GM18858 (cell line): ENCODE data around the gene FAM107B.
"Not testable (repeated sequence)": the region's sequence is repeated elsewhere in the genome, so short reads cannot be mapped to it uniquely, and the experiment has no call there.

Experiments
- ATAC-seq: cut with Tn5 transposase; IDR thresholded peaks from one replicate; pipeline ENCODE4 v1.9.1; 2021; ENCODE audit not compliant: unreplicated experiment

FAM107B gene

DNA sequence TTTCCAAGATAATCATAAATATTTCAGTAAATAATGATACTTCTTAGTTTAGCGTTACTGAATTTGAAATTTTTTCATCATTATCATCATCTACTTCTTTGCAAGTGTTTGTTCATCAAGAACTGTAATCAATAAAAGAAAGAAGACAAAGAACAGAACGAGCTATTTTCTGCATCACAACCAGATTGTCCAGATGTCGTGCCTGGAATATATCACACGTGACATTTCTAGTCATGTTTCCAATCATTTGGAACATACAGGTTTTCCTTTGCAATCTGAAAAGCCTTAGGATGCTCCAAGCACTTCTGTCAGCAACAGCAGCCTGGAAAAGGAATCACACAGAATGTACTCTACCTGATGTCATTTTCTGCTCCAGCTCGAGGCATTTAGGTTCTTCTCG, 107.4 kb downstream of the FAM107B start:
- no peak for ATAC-seq

DNA sequence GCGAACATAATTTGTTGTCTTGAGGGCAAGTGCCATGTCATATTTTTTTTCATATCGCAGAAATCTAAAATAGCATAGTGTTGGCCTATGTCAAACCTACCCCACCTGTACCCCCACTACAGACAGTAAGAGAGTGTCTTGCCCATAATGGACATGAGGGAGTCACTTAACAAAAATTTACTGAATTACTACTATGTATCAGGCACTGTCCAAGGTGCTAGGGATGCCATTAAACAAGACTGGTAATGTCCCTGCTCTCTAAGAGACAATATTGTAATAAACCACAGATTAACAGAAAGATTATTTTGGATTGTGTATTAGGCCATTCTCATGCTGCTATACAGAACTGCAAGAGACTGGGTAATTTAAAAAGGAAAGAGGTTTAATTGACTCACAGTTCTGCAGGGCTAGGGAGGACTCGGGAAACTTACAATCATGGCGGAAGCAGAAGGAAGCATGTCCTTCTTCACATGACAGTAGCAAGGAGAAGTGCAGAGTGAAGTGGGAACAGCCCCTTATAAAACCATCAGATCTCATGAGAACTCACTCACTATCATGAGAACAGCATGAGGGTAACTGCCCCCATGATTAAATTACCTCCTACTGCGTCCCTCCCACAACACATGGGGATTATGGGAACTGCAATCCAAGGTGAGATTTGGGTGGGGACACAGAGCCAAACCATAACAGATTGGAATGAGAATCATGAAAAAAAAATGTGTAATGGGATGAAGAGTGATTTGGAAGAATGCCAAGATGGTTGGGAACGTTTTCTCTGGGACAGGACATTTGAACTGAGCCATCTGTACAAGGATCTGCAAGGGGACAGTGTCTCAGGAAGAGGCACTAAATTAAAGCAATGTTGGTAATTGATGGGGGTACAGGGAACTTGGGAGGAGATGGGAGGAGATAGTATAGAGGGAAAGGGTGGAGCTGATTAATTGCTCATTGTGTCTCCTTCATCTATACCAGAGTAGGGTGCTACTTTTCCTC, 108.5 kb downstream of the FAM107B start:
- no peak for ATAC-seq

DNA sequence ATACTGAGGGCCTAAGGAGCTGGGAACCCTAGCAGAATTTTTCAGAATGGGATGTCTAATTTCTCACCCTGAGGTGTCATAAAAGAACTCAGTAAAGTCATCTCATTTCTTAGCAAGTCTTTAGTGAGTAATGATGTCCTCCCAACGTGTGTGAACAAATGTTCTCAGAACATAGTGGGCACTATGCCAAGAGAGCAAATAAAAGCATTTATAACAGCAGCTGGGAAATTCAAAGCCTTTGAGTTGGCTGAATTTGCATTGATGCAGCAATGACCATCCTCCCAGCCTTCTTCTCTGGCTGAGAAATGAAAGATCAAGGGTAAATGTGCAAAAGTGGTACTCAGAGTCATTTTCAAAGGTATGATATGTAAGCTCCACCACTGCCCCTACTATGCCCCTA, 109.4 kb downstream of the FAM107B start:
- ATAC-seq = no peak

DNA sequence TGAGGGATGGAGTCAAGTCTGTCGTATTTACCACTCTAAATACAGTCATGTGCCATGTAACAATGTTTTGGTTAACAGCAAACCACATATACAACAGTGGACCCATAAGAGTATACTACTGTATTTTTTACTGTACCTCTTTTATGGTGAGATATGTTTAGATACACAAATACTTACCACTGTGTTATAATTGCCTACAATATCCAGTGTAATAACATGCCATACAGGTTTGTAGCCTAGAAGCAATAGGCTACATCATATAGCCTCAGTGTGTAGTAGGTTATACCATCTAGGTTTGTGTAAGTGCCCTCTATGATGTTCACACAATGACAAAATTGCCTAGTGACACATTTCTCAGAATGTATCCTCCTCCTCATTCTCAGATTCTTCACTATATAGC, 110.4 kb downstream of the FAM107B start:
- no peak for ATAC-seq

DNA sequence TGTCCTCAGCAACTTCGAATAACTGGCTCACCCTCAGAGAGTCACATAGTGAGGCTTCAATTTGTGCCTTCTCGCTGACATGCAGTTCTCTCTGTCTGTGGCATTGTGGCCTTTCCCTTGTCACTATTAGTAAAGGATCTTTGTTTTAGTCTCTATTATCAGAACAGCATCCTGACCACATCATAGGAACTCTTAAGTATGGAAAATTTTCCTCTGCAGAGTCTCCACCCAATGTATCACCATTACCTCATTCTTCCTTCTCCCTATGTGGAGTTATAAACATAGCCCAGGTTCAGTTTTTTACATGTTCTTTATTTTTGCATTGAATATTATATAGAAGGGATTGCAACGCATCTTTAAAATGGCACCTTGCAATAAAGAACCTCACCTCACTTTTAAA, 112.9 kb downstream of the FAM107B start:
- ATAC-seq = no peak

DNA sequence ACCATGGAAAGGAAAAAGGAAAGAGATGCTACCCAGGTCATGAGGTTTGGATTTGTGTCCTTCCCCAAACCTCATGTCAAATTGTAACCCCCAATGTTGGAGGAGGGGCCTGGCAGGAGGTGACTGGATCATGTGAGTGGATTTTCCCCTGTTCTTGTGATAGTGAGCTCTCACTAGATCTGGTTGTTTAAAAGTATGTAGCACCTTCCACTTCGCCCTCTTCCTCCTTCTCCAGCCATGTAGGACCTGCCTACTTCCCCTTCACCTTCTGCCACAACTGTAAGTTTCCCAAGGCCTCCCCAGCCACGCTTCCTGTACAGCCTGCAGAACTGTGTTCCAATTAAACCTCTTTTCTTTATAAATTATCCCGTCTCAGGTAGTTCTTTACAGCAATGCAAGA, 113.9 kb downstream of the FAM107B start:
- no peak for ATAC-seq

DNA sequence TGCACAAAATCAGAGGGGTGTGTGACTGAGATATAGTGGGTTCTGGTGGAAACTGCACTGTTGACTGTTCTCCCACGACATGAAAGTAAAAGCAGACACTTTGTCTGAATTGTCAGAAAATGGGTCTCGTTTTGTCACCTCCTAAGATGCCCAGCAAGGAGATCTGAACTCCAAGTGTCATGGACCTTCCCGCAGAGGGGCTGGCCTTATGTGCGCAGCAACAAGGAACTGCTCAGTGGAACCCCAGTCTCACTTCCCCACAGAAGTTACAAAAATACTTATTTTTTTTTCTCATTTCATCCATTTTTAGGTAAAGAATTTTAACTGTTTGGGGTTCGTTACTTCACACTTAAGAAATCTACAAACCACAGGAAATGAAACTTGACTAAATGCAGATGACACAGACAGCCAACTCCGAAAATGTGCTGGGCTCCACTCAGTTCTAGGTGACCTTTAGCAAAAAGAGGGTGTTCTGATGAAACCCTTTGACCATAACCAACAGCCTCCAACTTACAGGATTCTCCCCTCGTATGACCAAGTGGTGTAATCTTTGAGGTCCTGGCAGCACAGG, 115.0 kb downstream of the FAM107B start:
- ATAC-seq = peak; percentile 82

DNA sequence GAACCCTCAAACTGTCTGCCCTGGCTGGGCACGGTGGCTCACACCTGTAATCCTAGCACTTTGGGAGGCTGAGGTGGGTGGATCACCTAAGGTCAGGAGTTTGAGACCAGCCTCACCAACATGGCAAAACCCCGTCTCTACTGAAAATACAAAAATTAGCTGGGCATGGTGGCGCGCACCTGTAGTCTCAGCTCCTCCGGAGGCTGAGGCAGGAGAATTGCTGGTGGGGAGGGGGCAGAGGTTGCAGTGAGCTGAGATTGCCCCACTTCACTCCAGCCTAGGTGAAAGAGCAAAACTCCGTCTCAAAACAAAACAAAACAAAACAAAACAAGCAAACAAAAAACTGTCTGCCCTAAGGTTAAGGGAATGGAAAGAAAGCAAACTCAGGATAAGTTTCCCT, 115.6 kb downstream of the FAM107B start:
- ATAC-seq = not testable (repeated sequence)

DNA sequence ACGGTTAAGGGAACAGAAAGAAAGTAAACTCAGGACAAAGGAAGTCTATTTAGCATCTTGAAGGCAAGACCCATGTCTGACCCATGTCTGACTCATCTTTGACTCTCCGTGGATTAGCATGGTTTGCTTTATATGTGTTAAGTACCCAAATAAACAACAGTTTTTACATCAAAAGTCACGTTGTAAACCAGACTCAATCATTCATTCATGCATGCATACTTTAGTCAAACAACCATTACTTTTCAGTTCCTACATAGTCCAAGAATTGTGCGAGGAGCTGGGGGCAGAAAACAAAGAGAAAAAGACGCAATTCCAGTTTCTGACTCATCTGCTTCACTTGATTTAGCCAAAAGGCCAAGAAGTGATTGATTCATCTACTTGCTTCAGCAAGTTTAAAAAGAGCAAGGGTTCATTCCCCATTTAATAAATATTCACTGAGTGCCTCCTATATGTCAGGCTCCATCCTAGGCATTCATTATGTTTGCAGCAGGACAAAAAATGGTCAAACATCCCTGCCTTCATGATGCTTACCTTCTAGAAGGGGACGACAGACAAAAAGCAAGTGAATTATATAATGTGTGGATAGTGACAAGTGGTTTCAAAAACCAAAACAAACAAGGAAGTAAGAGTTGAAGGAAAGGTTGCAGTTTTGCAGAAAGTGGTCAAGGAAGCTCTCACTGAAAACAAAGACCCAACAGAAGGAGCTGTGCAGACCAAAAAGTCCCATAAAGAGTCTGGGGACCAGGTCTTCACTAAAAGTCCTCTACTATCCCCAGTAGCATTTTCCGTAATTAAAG, 116.2 kb downstream of the FAM107B start:
- ATAC-seq = no peak

DNA sequence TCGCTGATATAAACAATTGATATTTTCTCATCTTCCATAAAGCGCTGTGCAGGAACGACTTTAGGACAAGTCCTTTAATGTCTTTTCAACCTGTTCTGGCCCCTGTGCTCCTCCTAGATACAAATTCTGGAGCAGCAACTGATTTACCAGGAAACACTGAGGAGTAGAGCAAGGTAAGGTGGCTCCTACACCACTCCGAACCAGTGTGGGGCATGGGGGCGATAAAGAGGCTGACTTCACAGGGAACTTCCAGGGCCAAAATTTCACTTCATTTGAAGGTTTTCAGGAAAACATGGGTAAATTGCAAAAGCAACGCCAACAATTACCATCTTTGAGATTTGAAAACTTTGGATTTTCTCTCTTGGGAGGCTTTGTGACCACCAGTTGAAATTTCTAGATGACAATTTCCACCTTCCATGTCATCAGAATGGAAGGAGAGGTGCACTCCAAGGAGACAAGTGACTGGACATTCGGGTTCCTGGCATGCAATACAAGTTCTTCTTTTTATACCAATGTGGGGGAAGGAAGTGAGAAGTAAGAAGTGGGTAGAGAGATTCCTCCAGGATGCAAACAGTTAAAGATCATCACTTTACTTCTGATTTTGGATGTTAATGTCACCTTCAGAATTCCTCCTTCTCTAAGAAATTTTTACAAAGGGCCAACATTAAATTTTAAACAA, 118.5 kb downstream of the FAM107B start:
- no peak for ATAC-seq

DNA sequence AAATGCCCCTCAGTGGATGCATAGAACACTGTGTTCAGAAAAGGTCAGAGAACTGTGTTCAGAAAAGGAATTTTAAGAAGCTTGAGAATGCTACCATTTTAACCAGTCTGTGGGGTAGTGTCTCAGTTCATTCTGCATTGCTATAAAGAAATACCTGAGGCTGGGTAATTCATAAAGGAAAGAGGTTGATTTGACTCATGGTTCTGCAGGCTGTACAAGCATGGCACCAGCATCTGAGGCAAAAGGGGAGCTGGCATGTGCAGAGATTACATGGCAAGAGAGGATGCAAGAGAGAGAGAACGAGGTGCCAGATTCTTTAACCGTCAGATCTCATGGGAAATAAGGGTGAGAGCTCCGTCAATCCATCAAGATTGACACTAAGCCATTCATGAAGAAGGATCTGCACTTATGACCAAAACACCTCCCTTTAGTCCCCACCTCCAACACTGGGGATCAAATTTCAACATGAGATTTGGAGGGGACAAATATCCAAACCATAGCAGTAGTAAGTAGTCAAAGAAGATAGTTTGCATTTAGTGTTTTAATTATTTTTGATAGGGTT, 119.8 kb downstream of the FAM107B start:
- no peak for ATAC-seq

DNA sequence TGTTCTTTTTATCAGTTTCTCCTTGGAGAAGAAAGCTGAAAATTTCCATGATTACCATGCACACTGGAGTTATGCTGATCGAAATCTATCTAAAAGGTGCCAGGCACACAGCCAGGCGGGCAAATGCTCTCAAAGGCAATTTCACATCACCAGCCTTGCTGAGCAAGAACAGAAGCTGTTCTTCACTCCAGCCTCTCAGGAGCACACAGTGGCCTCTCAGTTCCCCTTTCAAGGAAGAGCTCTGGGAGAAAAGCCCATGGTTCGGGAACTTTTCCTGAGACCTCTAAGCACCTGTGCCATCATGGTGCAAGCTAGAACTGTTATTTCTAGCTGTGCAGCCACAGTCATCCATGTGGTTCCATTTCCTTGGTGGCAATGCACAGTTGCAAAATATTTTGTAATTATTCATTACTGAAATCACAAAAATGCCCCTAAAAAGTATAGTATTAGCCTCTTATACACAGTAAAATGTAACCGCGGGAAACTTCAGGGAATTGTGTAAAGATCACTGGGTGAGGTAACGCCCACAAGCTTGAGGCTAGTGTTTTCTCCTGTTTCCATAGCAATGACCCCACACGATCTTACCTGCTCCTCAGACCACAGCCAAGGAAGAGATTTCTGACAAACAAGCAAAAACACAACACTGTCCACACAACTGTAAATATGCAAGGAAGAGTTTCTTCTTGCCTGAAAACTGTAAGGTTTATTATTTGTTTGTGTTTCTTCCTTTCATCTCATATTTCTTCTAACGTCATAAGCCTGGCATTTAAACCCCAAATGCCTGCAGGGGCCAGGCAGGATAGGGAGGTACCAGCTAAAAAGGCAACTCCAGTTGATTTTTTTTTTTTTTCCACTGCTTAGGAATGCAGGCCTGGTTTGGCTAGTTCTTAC, 121.2 kb downstream of the FAM107B start:
- no peak for ATAC-seq

DNA sequence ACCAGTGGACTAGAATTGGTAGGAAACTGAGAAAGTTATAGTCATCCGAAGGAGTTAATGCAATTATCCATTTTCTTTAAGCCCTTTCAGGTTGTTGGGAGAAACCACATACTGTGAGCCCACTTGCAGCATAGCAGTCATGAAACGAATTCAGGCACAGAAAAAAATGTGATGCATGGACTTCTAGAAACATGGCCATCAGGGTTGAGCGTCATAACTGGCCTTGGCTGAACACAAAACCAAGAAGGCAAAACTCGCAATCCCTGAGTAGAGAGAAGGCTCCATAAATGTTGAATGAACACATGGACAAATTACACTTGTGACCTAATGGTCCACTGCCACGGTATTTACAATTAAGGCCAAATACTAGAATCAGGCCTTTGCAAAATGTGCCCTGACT, 121.9 kb downstream of the FAM107B start:
- no peak for ATAC-seq

DNA sequence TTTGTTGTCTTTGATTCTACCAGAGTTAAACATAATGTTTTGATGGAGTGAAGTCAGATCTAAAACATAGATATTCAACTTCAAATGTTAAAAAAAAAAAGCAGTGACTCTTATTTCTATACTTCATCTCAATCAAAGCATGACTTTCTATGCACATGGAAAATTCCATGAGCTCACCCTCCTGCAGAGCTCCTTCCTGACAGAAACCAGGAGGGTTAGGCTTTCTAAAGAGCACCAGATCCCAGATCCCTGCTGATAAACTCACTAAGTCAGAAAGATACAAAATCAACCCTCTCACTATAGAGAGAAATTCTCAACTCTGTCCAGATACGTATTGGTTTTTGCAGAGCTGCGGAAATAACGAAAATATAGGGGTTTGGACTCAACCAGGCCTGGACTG, 122.6 kb downstream of the FAM107B start:
- no peak for ATAC-seq

DNA sequence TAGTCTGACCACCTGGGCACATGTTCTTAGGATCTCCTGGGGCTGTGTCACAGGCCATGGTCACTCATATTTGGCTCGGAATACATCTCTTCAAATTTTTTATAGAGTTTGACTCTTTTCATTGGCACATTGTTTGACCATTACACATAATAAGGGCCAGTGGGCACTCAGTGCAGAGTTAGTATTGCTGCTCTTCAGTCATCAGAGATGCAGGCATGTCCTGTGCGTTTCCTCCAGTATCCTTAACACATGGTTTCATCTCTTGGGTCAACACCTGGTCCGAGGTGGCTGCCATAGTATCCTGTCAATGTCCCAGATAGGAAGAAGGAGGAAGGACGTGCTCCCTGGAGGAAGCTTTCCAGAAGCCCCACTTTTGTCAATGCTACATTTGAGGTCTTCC, 125.0 kb downstream of the FAM107B start:
- no peak for ATAC-seq

DNA sequence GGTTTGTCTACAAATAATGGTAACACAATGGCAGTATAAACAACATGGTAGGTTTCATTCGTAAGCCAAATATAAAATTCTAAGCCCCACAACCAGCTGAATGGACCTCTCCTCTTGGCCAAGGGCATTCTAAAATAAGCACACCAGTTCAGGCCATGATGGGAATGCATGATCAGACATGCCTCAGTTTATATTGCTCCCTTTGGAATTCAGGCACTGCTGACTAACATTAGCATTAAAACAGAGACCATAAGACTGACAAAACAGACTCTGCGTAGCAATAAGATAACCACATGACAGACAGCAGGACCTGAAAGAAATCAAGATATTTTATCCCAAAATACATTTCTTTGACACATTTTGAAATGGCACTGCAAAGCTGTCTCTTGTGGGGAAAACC, 125.8 kb downstream of the FAM107B start:
- no peak for ATAC-seq

DNA sequence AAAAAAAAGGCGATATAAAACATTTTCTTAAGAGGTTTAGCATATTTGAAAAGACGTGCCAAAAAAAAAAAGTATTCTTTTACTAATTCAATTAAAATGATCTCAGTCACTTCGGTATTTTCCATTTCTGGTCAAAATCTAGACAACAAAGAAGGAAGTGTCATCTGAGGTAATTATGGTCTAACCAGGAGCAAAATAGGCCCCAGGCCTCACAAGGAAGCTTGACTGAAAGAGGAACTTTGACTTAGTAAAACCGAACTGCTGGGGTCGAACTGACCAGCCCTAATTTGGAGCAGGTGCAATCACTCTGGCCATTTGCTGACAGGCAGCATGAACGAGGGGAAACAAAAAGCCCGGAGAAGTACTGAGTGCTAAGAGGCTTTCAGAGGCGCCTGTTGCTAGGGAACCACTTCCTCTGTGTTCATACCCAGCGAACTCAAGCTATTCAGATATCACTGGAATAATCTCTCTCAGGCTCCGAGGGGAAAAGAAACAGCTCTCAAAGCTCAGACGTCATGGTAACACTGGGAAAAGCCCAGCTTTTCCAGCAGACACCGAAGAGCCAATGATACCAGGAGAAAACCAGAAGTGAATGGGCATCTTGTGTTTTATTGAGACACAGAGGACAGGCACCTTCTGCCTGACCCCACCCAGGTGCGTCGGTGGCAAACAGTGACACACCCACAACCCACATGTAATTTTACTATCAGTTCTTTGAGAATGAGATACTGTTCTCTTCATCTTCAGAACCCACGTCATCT, 126.5 kb downstream of the FAM107B start:
- ATAC-seq = peak; percentile 92

DNA sequence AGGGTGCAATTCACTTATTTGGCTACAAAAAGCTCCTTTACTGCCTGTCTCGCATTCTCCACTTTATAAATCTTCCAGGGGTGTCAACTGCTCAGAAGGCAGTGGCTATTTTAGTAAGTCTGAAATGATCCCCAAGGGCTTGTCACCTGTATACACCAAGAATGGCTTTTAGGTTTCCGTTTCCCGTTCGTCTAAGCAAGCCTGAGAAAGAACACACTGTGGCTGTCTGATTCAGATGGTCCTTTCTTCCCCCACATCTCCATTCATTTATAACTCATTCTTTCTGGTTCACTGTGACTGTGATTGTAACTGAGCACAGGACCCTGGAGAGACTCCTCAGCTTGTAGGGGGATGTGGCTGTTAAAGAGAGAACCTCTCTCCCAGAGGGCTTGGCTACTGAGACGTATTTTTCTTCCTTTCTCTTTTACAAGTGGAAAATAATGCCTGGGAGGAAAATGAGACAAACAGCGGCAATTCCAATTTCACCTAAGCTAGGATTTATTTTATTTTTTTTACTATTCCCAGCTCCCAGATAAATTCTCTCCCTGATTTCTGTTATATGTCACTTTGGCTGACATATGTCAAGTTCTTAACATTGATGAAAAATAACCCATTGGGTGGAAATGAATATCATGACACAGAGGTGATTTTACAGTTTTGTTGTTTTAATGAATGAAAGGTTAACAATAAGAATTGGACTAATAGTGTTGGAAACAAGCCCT, 129.3 kb downstream of the FAM107B start:
- ATAC-seq = no peak
